Ureter (tissue), 1 donor: ENCODE results near the gene EEF2. TPM values are rescaled to one million over a fixed set of nuclear protein-coding genes. Genes with fewer than 3 reads are reported as not detected.
A peak's percentile ranks its signal among the peaks of the same experiment; 100 is the strongest.
"Not testable (repeated sequence)": the region's sequence is repeated elsewhere in the genome, so short reads cannot be mapped to it uniquely, and the experiment has no call there.

ENCODE experiments used
- DNase-seq: peaks from one replicate; pipeline ENCODE4 v3.0.0-alpha.2; 2020; ENCODE audit warnings: low spot score
- total RNA-seq: library from RNA; stranded (reverse); gene quantifications from one replicate; pipeline ENCODE4 v1.2.4, GENCODE V29; 2023
- donor health status: DM: yes; HTN: yes; CAD: no.

Gene EEF2
- total RNA-seq, 1 donor from 2014 or later, result 2,169 TPM

GRCh38 chr19:3969435-3970312 lies 15.6 kb downstream of the EEF2 start:
- DNase-seq, result peak; percentile 47

GRCh38 chr19:3968556-3969434 lies 16.5 kb downstream of the EEF2 start:
- peak; percentile 89 for DNase-seq

GRCh38 chr19:3967983-3968382 lies 17.3 kb downstream of the EEF2 start:
- DNase-seq, result not testable (repeated sequence)

GRCh38 chr19:3966051-3967017 lies 18.9 kb downstream of the EEF2 start:
- no peak for DNase-seq

GRCh38 chr19:3964256-3965194 lies 20.7 kb downstream of the EEF2 start:
- no peak for DNase-seq

- no peak for DNase-seq
Observed at GRCh38 chr19:3963458-3964255, 21.6 kb downstream of the EEF2 start.

GRCh38 chr19:3961007-3961406 lies 24.3 kb downstream of the EEF2 start:
- no peak for DNase-seq

- DNase-seq, result no peak
Observed at GRCh38 chr19:3959766-3960131, 25.5 kb downstream of the EEF2 start.

GRCh38 chr19:3958836-3959765 lies 26.2 kb downstream of the EEF2 start:
- DNase-seq, result no peak

GRCh38 chr19:3955688-3956087 lies 29.6 kb downstream of the EEF2 start:
- DNase-seq, result no peak

GRCh38 chr19:3955276-3955675 lies 30.0 kb downstream of the EEF2 start:
- not testable (repeated sequence) for DNase-seq

- DNase-seq, result no peak
Observed at GRCh38 chr19:3954107-3954506, 31.2 kb downstream of the EEF2 start.

- not testable (repeated sequence) for DNase-seq
Observed at GRCh38 chr19:3952755-3953276, 32.4 kb downstream of the EEF2 start.

- no peak for DNase-seq
Observed at GRCh38 chr19:3950871-3951861, 34.1 kb downstream of the EEF2 start.

GRCh38 chr19:3949997-3950859 lies 35.0 kb downstream of the EEF2 start:
- DNase-seq, result no peak

- DNase-seq, result no peak
Observed at GRCh38 chr19:3949294-3949693, 36.0 kb downstream of the EEF2 start.
